Hematopoietic multipotent progenitor cell treated with erythropoietin and hydrocortisone succinate and interleukin-3 and kit ligand, for 6 days (in vitro differentiated cells): ENCODE results near the gene WNT2B.
"Not testable (repeated sequence)": the region's sequence is repeated elsewhere in the genome, so short reads cannot be mapped to it uniquely, and the experiment has no call there.

Experiments used
- DNase-seq: peaks from one replicate; pipeline ENCODE4 v3.0.0-alpha.2; 2015

WNT2B gene

GRCh38 chr1:112508278-112509004 is at the start of gene WNT2B:
WNT2B (plus strand) TSS chr1:112508965; CDS start chr1:112509263, 298 bp downstream.
- peak; percentile 34 for DNase-seq

GRCh38 chr1:112460615-112461014 is 48.1 kb upstream of the WNT2B start:
- no peak for DNase-seq

- no peak for DNase-seq
These were observed 47.4 kb upstream of the WNT2B start for GRCh38 chr1:112461200-112461871.

GRCh38 chr1:112462953-112463279 is 45.8 kb upstream of the WNT2B start:
- peak; percentile 26 for DNase-seq

- no peak for DNase-seq
These were observed 44.3 kb upstream of the WNT2B start for GRCh38 chr1:112464501-112464900.

- DNase-seq: no peak
These were observed 43.6 kb upstream of the WNT2B start for GRCh38 chr1:112465122-112465521.

GRCh38 chr1:112466078-112466660 is 42.6 kb upstream of the WNT2B start:
- DNase-seq: peak; percentile 94

- not testable (repeated sequence) for DNase-seq
These were observed 38.4 kb upstream of the WNT2B start for GRCh38 chr1:112470324-112470723.

GRCh38 chr1:112470966-112471365 is 37.8 kb upstream of the WNT2B start:
- DNase-seq: no peak

- DNase-seq: no peak
These were observed 36.6 kb upstream of the WNT2B start for GRCh38 chr1:112472142-112472541.

- no peak for DNase-seq
These were observed 31.2 kb upstream of the WNT2B start for GRCh38 chr1:112477550-112477949.

- no peak for DNase-seq
These were observed 30.5 kb upstream of the WNT2B start for GRCh38 chr1:112478314-112478713.

- not testable (repeated sequence) for DNase-seq
These were observed 22.7 kb upstream of the WNT2B start for GRCh38 chr1:112486063-112486462.

GRCh38 chr1:112487686-112488085 is 21.1 kb upstream of the WNT2B start:
- DNase-seq: not testable (repeated sequence)

GRCh38 chr1:112488141-112488540 is 20.6 kb upstream of the WNT2B start:
- DNase-seq: no peak

- DNase-seq: no peak
These were observed 16.7 kb upstream of the WNT2B start for GRCh38 chr1:112492076-112492475.

GRCh38 chr1:112493351-112493750 is 15.4 kb upstream of the WNT2B start:
- no peak for DNase-seq

- no peak for DNase-seq
These were observed 12.5 kb upstream of the WNT2B start for GRCh38 chr1:112496290-112496689.

- DNase-seq: peak; percentile 65
These were observed 6.7 kb upstream of the WNT2B start for GRCh38 chr1:112501810-112502641.

- no peak for DNase-seq
These were observed 5.9 kb upstream of the WNT2B start for GRCh38 chr1:112502826-112503225.

GRCh38 chr1:112504001-112504660 is 4.6 kb upstream of the WNT2B start:
- DNase-seq: no peak

- no peak for DNase-seq
These were observed 3.9 kb upstream of the WNT2B start for GRCh38 chr1:112504661-112505399.
